ENCODE results near the gene MTM1.

MTM1 gene

DNA sequence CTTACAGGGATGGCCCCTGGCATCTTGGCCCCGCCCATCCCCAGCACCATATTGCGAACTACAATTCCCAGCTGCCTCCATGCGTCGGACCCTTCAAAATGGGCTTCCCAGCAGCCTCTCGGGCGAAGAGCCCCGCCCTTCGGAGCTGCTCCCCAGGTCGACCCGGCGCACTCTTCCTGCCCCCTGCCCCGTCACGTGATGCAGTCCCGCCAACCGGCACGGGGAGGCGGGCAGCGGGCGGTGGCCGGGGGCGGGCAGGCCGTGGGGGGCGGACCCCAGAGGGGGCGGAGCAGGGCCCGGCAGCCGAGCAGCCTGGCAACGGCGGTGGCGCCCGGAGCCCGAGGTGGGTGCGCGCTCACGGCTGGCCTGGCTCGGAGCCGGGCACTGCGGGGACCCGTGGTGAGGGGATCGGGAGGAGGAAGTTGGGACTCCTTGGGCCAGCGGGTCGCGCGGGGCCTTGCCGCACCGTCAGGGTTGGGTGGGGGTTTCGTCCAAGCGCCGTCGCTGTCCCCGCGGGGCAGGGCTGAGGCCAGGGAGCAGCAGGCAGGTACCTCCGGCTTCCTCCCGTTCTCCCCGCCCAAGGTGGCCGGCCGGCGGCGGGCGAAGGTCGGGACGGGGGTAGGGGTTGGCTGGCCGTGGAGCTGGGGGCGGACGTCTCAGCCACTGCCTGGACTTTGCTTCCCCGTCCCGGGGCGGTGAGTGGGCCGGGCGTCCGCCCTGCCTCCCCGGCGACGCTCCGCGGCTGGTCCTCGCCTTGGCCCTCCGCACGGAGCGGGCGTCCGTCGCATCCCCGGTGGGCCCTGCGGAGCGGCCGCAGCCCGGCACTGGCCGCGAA is at the start of gene MTM1:
MTM1 (plus strand) TSS at position 302 of the 835 bp plus-strand sequence. CDS start 23,994 bp downstream, outside the sequence.
- TF ChIP-seq, protein P1, sequence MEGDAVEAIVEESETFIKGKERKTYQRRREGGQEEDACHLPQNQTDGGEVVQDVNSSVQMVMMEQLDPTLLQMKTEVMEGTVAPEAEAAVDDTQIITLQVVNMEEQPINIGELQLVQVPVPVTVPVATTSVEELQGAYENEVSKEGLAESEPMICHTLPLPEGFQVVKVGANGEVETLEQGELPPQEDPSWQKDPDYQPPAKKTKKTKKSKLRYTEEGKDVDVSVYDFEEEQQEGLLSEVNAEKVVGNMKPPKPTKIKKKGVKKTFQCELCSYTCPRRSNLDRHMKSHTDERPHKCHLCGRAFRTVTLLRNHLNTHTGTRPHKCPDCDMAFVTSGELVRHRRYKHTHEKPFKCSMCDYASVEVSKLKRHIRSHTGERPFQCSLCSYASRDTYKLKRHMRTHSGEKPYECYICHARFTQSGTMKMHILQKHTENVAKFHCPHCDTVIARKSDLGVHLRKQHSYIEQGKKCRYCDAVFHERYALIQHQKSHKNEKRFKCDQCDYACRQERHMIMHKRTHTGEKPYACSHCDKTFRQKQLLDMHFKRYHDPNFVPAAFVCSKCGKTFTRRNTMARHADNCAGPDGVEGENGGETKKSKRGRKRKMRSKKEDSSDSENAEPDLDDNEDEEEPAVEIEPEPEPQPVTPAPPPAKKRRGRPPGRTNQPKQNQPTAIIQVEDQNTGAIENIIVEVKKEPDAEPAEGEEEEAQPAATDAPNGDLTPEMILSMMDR (conservative IDR thresholded peaks at IDR 0.05): no peak
- peak within 1 kb of the TSS; percentile 72 for H3K27ac ChIP-seq

DNA sequence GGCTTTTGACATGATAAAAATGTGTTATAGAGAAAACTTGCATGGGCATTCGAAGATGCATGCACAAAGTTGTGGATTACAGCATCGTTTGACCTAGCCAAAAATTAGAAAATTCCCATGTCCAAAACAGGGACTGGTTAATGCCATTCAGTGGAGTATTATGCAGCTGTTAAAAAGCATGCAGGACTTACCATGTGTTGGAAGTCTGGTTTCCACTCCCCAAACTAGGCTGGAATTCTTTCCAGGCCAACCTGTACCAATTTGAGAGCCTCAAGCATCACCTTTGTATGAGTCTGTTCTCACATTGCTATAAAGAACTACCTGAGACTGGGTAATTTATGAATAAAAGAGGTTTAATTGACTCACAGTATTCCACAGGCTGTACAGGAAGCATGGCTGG is 45.9 kb upstream of the MTM1 start:
- TF ChIP-seq, protein P1 (conservative IDR thresholded peaks at IDR 0.05): no peak
- H3K27ac ChIP-seq: no peak overlapping the region

DNA sequence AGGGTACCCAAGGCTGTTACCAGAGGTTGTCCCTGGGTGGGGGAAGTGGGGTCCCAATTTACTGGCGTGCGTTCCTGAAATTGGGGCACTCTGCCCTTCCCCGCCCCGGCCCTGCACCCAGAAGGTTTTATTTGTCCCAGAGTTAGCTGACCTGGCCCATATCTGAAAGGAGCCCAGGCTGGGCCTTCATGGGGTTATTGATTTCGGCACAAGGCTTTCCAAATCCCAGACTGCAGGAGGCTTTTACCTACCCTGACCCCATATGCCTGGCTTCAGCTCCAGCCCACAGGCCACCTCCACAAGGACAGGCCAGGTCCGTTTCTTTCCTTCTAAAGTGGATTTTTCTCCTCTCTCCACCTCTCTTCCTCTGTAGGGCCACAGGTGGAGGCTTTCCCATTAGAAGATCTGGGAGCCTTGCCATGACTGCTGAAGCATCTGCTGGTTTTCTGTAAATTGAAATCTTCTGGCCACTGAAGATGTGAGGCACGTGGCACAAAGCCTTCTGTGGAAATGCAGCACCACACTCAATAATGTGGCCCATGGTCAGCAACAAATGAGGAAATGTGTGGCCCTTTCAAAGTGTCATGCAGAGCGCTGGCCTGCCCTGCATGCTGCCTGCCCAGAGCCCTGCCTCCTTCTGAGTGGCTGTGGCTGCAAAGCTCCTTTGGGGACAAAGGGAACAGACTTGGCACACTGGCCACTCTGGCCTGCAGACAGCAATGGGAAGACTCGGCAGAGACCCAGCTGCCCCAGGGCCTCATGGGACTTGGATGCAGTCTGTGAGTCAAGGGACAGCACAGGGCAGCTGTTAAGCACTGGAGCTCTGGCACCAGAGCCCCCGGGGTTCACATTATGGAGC is 43.1 kb upstream of the MTM1 start:
- H3K27ac ChIP-seq: no peak overlapping the region
- TF ChIP-seq, protein P1 (conservative IDR thresholded peaks at IDR 0.05): no peak

DNA sequence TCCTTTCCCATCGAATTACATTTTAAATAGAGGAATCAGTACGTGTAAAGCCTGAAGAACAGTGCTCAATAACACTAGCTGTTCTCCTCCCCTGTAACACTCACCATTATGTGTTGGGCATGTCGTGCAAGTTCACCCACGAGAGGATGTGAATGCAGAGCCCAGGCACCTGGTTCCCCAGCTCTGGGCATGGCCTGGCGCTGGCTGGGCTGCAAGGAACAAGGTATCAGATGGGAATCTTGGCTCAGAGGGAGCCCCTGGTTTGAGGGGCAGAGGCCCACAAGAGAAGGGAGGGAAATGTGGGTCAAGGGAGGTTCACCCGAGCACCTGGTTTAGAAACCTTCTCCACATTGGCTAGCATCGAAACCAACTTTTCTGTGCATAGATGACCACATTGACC is 41.7 kb upstream of the MTM1 start:
- H3K27ac ChIP-seq: no peak overlapping the region
- TF ChIP-seq, protein P1 (conservative IDR thresholded peaks at IDR 0.05): no peak

DNA sequence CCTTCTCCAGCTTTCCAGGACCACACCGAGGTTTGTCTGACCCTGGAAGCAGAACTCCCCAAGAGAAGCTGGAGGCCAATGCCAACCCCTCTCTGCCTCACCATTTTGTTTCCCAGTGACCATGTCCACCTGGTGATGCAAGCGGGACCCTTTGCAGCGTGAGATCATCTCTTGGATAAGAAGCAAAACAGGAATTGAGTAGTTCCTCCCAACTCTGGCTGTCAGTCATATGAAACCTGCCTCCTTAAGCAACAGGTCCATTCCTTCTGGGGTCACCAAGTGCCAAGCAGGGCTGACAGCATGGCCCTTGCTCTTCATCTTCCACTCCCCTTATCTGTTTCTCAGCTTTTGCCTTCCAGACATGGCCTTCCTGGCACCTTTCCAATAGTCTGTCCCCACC is 41.3 kb upstream of the MTM1 start:
- TF ChIP-seq, protein P1 (conservative IDR thresholded peaks at IDR 0.05): no peak
- no peak overlapping the region for H3K27ac ChIP-seq

DNA sequence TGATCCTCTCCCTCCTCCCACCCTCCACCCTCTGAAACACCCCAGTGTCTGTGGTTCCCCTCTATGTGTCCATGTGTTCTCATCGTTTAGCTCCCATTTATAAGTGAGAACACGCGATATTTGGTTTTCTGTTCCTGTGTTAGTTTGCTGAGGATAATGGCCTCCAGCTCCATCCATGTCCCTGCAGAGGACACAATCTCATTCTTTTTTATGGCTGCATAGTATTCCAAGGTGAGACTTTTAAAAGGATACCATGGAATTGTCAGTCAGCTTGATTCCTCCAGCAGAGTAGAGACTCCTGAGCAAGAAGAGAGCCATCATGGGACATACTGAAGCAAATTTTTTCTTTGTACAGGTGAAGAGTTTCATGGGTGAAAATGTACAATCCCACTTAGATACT is 38.8 kb upstream of the MTM1 start:
- TF ChIP-seq, protein P1 (conservative IDR thresholded peaks at IDR 0.05): no peak

DNA sequence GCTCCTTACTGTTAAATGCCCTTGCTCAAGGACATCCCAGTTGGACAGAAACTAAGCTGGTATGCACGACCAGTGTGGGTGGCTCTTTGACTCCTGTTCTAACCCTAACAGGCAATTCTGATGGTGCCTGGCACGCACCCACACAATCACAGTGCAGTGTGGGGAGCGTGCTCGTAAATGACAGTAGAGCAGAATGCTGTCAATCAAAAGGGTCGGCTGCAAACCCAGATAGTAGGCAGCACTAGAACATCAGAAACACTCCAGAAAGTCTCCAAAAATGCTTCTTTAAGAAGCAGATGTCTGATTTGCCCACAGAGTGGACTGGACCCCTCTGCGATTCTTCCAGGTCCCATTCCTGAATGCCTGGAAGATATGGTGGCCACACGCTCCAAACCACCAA is 37.6 kb upstream of the MTM1 start:
- TF ChIP-seq, protein P1 (conservative IDR thresholded peaks at IDR 0.05): no peak
- H3K27ac ChIP-seq: no peak overlapping the region

More for the DNA sequence above, 38.8 kb upstream of the MTM1 start:
- H3K27ac ChIP-seq: no peak overlapping the region
